Immature natural killer cell (primary cell): Measurements from ENCODE around the gene ATP11C. TPM values are rescaled to one million over a fixed set of nuclear protein-coding genes. Genes with fewer than 3 reads are reported as not detected.
"Not testable (repeated sequence)": the region's sequence is repeated elsewhere in the genome, so short reads cannot be mapped to it uniquely, and the experiment has no call there.

Experiments used
- DNase-seq, 3 donors: peaks; one replicate each; pipeline ENCODE4 v3.0.0; 2022; ENCODE audit warnings: mixed read lengths in 1 of 3
- H3K27ac Mint-ChIP-seq, 6 donors: one replicate each; pipeline ENCODE4 v1.8.0; 2020; ENCODE audit warnings: mixed read lengths in 6 of 6, mild to moderate bottlenecking in 5 of 6, inconsistent platforms in 4 of 6, moderate library complexity in 3 of 6
- H3K27me3 Mint-ChIP-seq, 3 donors: one replicate each; pipeline ENCODE4 v1.8.0; 2020 to 2021; ENCODE audit warnings: low read depth in 3 of 3, mild to moderate bottlenecking in 3 of 3, mixed read lengths in 3 of 3, moderate library complexity in 3 of 3, inconsistent platforms in 1 of 3
- H3K36me3 Mint-ChIP-seq, 3 donors: one replicate each; pipeline ENCODE4 v1.8.0; 2020; ENCODE audit warnings: mixed read lengths in 3 of 3, inconsistent platforms in 2 of 3, mild to moderate bottlenecking in 2 of 3
- H3K4me1 Mint-ChIP-seq, 2 donors: one replicate each; pipeline ENCODE4 v1.8.0; 2020; ENCODE audit warnings: inconsistent platforms in 2 of 2, mild to moderate bottlenecking in 2 of 2, mixed read lengths in 2 of 2, moderate library complexity in 1 of 2
- H3K4me3 Mint-ChIP-seq, 5 donors: one replicate each; pipeline ENCODE4 v1.8.0; 2020; ENCODE audit warnings: mild to moderate bottlenecking in 5 of 5, mixed read lengths in 5 of 5, inconsistent platforms in 3 of 5, moderate library complexity in 3 of 5
- H3K9me3 Mint-ChIP-seq, 6 donors: one replicate each; pipeline ENCODE4 v1.8.0; 2020; ENCODE audit warnings: mild to moderate bottlenecking in 6 of 6, mixed read lengths in 6 of 6, inconsistent platforms in 4 of 6, moderate library complexity in 3 of 6
- polyA plus RNA-seq, 3 donors: library from polyadenylated mRNA; unstranded; fragments of 300-500 nt; fragmentation: Illumina TruSeq; gene quantifications; one replicate each; pipeline ENCODE4 v1.2.3, GENCODE V29; 2021

The ATP11C gene
- polyA plus RNA-seq, 3 donors from 2014 or later, result 1.5 to 3.6 (median 2.9) TPM

DNA sequence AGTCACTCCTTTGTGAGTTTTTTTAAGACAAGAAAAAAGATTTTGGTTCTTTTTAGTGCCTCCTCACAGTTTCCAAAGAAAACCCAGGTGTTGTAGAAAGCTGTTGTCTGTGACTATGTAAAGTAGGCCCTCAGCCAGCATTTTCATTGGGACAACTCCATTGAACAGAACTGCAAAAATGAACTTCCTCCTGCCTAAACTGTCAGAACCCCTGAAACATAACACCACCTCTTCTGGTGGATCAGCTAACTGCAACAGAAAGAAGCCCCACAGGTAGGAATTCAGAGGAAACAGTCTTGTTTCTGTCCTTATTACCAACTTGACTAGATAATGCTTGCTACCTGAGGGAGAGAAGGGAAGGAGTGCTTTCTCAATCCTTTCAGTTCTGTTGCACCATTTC, 3.4 kb upstream of the ATP11C start:
- H3K4me3 Mint-ChIP-seq, result no peak overlapping the region
- no peak overlapping the region for H3K27ac Mint-ChIP-seq

DNA sequence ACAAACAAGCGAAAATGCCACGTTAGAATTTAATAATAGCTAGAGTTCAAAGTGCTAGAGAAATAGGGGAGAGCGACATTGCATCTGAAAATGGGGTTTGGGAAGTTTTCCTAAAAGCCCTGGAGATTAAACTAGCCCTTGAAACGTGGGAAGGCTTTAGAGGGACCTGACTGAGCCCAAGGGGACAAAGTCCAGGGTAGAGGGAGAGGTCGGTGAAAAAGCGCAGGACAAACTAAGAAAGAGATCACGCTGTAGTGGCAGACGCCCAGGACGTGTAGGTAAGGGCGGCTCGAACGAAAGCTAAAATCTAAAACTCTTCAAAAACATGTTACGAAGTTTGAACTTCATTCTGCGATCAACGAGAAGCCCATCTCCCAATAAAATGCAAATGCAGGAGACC, 1.1 kb upstream of the ATP11C start:
- peaks cover 3 to 9% (median 8%) of the 10 kb centered on the region in 3 donors for H3K27me3 Mint-ChIP-seq
- peak overlapping the region; percentile 90 to 96 (median 94) for H3K4me3 Mint-ChIP-seq
- no peak for DNase-seq
- no peaks in the 10 kb centered on the region for H3K36me3 Mint-ChIP-seq
- no peak overlapping the region for H3K27ac Mint-ChIP-seq
- no peaks in the 10 kb centered on the region for H3K9me3 Mint-ChIP-seq
- H3K4me1 Mint-ChIP-seq, result peaks cover 13 to 29% of the 10 kb centered on the region in 2 donors

More for the DNA sequence above, 3.4 kb upstream of the ATP11C start:
- H3K36me3 Mint-ChIP-seq, result no peaks in the 10 kb centered on the region
- peaks cover 0 to 6% of the 10 kb centered on the region in 2 donors for H3K4me1 Mint-ChIP-seq
- no peak for DNase-seq
- peaks cover 2 to 12% (median 2%) of the 10 kb centered on the region in 3 donors for H3K27me3 Mint-ChIP-seq
- H3K9me3 Mint-ChIP-seq, result no peaks in the 10 kb centered on the region

DNA sequence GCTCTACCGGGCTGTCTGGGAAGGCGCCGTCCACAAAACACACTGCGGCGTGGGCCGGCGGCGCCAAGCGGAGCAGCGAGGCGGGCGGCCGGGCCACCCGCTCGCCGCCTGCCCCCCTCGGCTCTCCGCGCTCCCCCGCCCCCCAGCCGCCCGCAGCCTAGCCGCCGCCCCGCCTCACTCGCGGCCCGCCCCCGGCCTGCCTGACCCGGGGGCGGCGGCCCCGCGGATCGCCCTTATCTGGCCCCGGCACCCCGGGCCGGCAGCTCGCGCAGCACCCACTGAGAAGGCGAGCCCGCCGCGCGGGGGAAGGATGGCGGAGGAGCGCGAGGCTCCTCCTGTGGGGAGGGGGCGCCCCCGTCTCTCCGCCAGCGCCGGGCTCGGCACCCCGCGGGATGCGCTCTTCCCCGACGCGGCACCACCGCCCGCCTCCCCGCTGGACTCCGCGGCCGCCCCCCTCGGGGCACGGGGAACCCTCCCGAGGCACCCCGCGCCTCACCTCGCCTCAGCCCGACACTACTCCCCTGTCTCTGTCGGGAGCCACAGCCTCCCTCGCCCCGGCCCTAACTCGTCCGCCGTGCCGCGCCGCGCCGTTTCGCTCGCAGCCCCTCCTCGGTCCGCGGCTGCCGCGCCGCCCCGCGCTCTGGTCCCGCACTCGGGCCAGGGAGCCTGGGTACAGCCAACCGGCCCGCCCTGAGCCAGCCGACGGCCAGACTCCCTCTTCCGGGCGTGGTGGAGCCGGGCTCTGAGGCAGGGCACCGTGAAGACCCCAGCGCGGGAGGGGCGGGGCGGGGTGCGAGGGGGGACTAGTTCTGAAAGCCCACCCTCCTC, 566 bp downstream of the ATP11C start:
- Mint-ChIP-seq H3K36me3 (no peaks in the 10 kb centered on the region), H3K27ac (peak overlapping the region; percentile 93 to 99 (median 96)), H3K9me3 (no peaks in the 10 kb centered on the region), H3K4me3 (peak overlapping the region; percentile 90 to 96 (median 94)), H3K4me1 (peaks cover 13 to 35% of the 10 kb centered on the region in 2 donors), H3K27me3 (peaks cover 6 to 9% (median 6%) of the 10 kb centered on the region in 3 donors)
- peak; percentile 59 to 65 (median 63) for DNase-seq

DNA sequence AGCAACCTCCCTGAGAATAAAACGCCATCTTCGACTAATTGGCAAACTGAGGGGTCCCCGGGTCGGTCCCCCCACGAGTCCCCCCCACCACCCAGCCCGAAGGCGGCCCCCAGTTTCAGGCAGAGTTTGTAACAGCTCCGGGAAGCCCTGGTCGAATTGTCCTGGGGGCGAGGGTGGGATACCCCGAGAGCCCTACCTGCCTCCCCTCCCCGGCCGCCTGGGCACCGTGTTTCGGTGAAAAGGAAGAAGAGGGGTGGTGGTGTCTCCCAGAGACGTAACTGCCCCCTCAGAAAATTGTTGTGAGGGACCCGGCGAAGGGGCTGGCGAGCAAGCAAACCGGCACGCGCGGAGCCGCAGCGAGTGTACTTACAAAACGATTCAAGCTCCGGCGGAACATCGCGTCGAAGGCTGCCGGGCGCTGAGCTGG, 1.2 kb downstream of the ATP11C start:
- H3K4me1 Mint-ChIP-seq, result peaks cover 13 to 35% of the 10 kb centered on the region in 2 donors
- no peaks in the 10 kb centered on the region for H3K9me3 Mint-ChIP-seq
- no peaks in the 10 kb centered on the region for H3K36me3 Mint-ChIP-seq
- H3K27ac Mint-ChIP-seq, result peak overlapping the region; percentile 40 to 73 (median 60)
- peaks cover 6 to 9% (median 6%) of the 10 kb centered on the region in 3 donors for H3K27me3 Mint-ChIP-seq
- DNase-seq, result no peak
- H3K4me3 Mint-ChIP-seq, result peak overlapping the region; percentile 68 to 84 (median 81)

DNA sequence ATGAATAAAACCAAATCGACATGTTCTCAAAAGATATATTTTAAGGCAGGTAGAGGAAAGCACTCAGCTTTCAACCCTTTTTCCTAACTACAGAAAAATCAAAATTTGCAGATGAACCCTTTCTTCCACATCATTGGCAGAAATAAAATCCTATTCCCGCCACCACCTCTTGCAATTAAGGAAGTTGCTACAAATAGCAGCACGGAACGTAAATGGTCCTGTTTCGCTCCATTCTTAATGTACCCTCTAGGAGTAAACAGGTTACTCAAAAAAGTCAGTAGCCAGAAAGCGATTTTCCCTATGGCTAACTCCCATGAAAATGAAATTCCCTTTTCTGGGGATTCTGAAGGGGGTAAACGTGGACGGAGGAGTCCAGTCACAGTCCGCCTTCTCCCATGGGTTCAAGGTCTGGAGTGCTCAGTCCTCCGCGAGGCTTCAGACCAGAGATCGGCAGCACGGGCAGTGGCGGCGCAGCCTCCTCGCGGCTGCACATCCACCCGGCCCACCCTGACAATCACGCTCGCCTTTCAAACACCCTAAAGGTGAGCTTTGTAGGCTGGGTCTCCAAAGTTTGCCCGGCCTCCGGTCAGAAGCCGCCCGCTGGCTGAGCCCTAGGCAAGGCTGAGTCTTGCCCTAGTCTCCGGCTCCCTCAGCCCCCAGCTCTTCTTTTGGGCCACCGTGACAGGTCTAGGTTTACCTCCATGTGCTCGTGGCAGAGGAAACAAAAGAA, 1.8 kb downstream of the ATP11C start:
- DNase-seq, result peak; percentile 10 to 20 (median 16)
- Mint-ChIP-seq H3K9me3 (no peaks in the 10 kb centered on the region), H3K27me3 (peaks cover 6 to 9% (median 6%) of the 10 kb centered on the region in 3 donors), H3K4me1 (peaks cover 13 to 35% of the 10 kb centered on the region in 2 donors), H3K36me3 (no peaks in the 10 kb centered on the region), H3K4me3 (peak overlapping the region; percentile 68 to 84 (median 81)), H3K27ac (peak overlapping the region; percentile 28 to 73 (median 54))

DNA sequence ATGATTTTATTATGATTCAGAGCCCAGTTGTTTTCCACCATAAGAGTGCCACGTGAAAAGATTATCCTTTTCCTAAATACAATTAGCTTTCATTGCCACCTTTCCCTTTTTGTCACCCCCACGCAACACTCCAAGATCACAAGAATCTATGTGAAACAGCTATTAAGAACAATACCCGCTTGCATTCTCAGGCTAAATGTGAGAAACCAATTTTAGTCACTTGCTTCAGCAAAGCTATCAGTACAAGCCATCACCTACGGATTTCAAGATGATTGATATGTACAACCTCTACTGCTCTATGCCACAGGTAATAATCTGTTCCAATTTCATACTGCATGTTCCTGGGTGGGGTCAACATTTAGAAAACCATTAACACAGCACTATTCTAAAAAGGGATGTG, 2.5 kb downstream of the ATP11C start:
- DNase-seq, result no peak
- Mint-ChIP-seq H3K9me3 (no peaks in the 10 kb centered on the region), H3K4me3 (peak overlapping the region; percentile 68 to 84 (median 81)), H3K36me3 (no peaks in the 10 kb centered on the region), H3K4me1 (peaks cover 13 to 40% of the 10 kb centered on the region in 2 donors), H3K27me3 (peaks cover 6 to 9% (median 7%) of the 10 kb centered on the region in 3 donors), H3K27ac (peak overlapping the region in 1 of 6 donors; percentile 5)

DNA sequence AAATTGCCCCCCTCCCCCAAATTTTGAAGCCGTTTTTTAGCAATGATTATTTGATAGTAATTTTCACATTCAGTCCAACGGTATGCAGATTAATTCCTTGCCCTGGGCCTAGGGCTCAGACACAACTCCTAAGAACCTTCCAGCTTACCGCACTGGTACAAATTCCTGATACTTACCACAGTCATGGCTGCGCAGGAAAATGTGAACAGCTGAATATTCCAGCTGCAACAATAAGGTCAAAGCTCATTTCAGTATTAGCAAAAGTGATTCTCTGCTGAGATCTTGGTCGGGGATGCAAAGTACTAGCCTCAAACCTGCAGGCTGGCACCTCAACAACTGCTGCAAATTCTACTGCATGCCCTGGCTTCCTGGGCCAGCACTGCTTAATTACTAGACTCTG, 3.0 kb downstream of the ATP11C start:
- Mint-ChIP-seq H3K36me3 (no peaks in the 10 kb centered on the region), H3K4me3 (peak overlapping the region in 2 of 5 donors; percentile 68 to 82), H3K4me1 (peaks cover 13 to 42% of the 10 kb centered on the region in 2 donors)

DNA sequence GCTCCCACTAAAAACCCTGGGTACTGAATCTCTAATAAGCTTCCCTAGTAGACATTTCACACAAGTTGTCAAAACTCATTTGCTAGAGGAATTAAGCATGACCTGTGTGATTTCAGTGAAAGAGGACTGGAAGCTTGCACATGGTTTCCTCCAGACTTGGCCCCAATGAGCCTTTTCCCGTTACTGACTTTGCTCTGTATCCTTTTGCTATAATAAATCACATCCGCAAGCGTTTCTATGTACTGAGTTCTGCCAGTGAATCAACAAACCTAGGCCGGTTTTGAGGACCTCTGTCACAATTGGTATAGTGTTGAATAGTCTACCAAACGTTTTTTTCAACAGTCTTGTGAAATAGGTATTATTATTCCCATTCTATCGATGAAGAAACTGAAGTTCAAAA, 8.2 kb downstream of the ATP11C start:
- no peaks in the 10 kb centered on the region for H3K9me3 Mint-ChIP-seq
- peaks cover 8 to 36% of the 10 kb centered on the region in 2 donors for H3K4me1 Mint-ChIP-seq
- DNase-seq, result no peak
- peaks cover 4 to 11% (median 4%) of the 10 kb centered on the region in 3 donors for H3K27me3 Mint-ChIP-seq
- H3K4me3 Mint-ChIP-seq, result no peak overlapping the region
- no peaks in the 10 kb centered on the region for H3K36me3 Mint-ChIP-seq
- H3K27ac Mint-ChIP-seq, result peak overlapping the region in 1 of 6 donors; percentile 41

More for the DNA sequence above, 3.0 kb downstream of the ATP11C start:
- peaks cover 7 to 9% (median 8%) of the 10 kb centered on the region in 3 donors for H3K27me3 Mint-ChIP-seq
- no peaks in the 10 kb centered on the region for H3K9me3 Mint-ChIP-seq
- DNase-seq, result no peak
- no peak overlapping the region for H3K27ac Mint-ChIP-seq

DNA sequence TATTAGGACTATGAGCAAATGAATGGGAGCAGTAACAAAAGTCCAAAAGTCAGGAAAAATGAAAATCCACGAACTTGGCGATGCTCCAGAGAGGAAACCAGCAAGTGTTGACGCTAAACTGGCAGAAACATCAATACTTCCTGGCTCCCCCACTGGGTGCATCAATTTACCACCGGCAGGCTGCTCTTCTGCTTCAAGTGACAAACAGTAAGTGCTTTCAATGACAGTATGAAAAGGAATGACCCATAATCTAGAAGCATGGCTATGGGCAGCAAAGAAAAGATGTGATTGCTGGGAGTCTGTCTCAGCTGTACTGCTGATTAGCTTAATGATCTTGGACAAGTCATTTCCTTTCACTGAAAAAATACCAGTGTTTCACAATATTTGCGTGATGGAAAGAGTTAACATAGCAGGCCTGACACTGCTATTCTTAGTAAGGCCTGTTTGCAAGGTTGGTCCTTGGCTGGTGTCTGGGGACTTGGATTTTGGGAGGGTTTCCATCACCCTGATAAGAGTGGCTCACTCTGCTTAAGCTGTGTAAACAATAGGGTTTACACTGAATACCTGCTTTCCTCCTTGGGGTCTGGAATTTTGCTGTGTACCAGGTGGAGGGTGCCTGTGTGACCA, 8.7 kb downstream of the ATP11C start:
- Mint-ChIP-seq H3K27ac (peak overlapping the region in 1 of 6 donors; percentile 41), H3K9me3 (no peaks in the 10 kb centered on the region), H3K27me3 (peaks cover 4 to 11% (median 4%) of the 10 kb centered on the region in 3 donors), H3K4me1 (peaks cover 8 to 31% of the 10 kb centered on the region in 2 donors), H3K4me3 (no peak overlapping the region), H3K36me3 (no peaks in the 10 kb centered on the region)
- DNase-seq, result no peak

DNA sequence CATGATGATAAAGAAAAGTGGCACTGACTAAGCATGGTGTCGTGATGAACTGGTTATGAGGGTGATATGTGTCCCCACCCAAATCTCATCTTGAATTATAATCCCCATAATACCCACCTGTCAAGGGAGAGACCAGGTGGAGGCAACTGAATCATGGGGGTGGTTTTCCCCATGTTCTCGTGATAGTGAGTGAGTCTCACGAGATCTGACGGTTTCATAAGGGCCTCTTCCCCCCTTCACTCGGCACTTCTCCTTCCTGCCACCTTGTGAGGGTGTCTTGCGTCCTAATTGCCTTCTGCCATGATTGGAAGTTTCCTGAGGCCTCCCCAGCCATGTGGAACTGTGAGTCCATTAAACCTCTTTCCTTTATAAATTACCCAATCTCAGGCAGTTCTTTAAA, 11.7 kb downstream of the ATP11C start:
- H3K36me3 Mint-ChIP-seq, DNase-seq, H3K4me3 Mint-ChIP-seq, H3K9me3 Mint-ChIP-seq: not testable (repeated sequence)
- H3K4me1 Mint-ChIP-seq, result peaks cover 16 to 36% of the 10 kb centered on the region in 2 donors
- peak overlapping the region in 1 of 6 donors; percentile 42 for H3K27ac Mint-ChIP-seq
- H3K27me3 Mint-ChIP-seq, result peaks cover 2 to 11% (median 4%) of the 10 kb centered on the region in 3 donors

DNA sequence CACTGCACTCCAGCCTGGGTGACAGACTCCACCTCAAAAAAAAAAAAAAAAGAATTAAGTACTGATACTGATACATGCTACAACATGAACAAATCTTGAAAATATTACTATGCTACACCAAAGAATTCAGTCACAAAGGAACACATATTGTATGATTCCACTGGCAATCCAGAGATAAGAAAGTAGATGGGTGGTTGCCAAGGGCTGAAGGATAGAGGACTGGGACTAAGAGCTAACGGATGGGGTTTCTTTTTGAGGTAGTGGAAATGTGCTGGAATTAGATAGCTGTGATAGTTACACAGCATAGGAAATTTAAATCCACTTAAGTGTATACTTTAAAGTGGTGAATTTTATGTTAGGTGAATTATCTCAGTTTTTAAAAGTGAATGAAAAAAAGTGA, 12.5 kb downstream of the ATP11C start:
- no peak for DNase-seq
- Mint-ChIP-seq H3K27me3 (peaks cover 2 to 8% (median 4%) of the 10 kb centered on the region in 3 donors), H3K27ac (peak overlapping the region in 1 of 6 donors; percentile 1)

DNA sequence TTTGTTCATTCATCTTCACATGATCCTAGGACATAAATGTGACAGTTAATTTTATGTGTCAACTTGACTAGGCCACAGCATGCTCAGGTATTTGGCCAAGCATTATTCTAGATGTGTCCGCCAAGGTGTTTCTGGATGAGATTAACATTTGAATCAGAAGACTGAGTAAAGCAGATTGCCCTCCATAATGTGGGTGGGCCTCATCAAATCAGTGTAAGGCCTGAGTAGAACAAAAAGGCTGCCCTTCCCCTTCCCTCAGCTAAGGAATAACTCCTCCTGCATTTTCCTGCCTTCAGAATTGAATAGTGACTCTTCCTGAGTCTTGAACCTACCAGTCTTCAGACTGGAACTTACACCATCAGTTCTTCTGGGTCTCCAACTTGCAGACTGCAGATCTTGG, 18.4 kb downstream of the ATP11C start:
- H3K27ac Mint-ChIP-seq, result no peak overlapping the region
- DNase-seq, result no peak
- H3K4me3 Mint-ChIP-seq, result no peak overlapping the region
- H3K27me3 Mint-ChIP-seq, result peaks cover 0 to 2% (median under 1%) of the 10 kb centered on the region in 3 donors
- H3K9me3 Mint-ChIP-seq, result no peaks in the 10 kb centered on the region
- H3K36me3 Mint-ChIP-seq, result no peaks in the 10 kb centered on the region
- H3K4me1 Mint-ChIP-seq, result peaks cover 8 to 21% of the 10 kb centered on the region in 2 donors

More for the DNA sequence above, 12.5 kb downstream of the ATP11C start:
- Mint-ChIP-seq H3K36me3 (no peaks in the 10 kb centered on the region), H3K9me3 (no peaks in the 10 kb centered on the region), H3K4me1 (peaks cover 16 to 30% of the 10 kb centered on the region in 2 donors), H3K4me3 (no peak overlapping the region)

DNA sequence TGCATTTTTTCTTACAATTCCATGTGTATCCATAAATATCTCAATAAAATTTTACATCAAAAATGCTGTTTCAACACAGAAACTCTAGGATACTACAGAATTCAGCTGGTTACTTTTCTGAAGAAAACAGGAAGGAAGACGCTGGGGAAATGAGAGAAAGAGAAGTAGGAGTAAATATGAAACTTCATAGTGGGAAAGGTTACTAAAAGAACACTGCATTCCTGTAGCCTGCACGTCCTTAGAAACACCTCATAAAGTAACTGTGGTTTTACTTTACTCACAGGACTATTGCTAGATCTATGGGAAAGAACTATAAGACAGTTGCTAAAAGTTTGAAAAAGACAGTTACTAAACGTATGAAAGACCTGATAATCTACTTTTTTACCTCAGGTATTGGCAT, 23.1 kb downstream of the ATP11C start:
- Mint-ChIP-seq H3K27ac (no peak overlapping the region), H3K4me3 (no peak overlapping the region), H3K36me3 (no peaks in the 10 kb centered on the region), H3K27me3 (peaks cover 0 to 5% (median 2%) of the 10 kb centered on the region in 3 donors), H3K9me3 (no peaks in the 10 kb centered on the region), H3K4me1 (peaks cover 5 to 24% of the 10 kb centered on the region in 2 donors)
- no peak for DNase-seq
